ENCODE results near the gene MVP. TPM values are rescaled to one million over a fixed set of nuclear protein-coding genes. Genes with fewer than 3 reads are reported as not detected.

MVP gene
- total RNA-seq, 3 donors from 2014 or later = 307 to 552 (median 529) TPM

GRCh38 chr16:29897333-29897732 lies 77.1 kb downstream of the MVP start:
- H3K4me1 ChIP-seq (ENCODE audit: low read depth) = peaks cover 12% of the 10 kb centered on the region

More at GRCh38 chr16:29897333-29897732, 77.1 kb downstream of the MVP start:
- no peak for TF ChIP-seq CTCF (IDR thresholded peaks at IDR 0.05)
- intact Hi-C loops (cut with DNase I, micrococcal nuclease) = no loop called here
- ATAC-seq (no peak), DNase-seq (no peak)
- H3K36me3 ChIP-seq (ENCODE audit: low read depth) = no peaks in the 10 kb centered on the region
- H3K4me3 ChIP-seq = no peak overlapping the region
- no peaks in the 10 kb centered on the region for H3K9me3 ChIP-seq

Other genes starting within 250 kb of the MVP start
- 1 to 10 TPM; 4.4 to 6.0 (median 4.5) TPM for gene SPN, start 157.2 kb upstream of the MVP start, total RNA-seq
- 10 to 100 TPM; 25.3 to 54.6 (median 25.4) TPM for gene QPRT, start 141.3 kb upstream of the MVP start, total RNA-seq
- gene C16orf54, start 74.5 kb upstream of the MVP start, total RNA-seq = 1 to 10 TPM; 1.6 to 3.4 (median 1.7) TPM
- gene ZG16, start 42.2 kb upstream of the MVP start, total RNA-seq = 100 to 1,000 TPM; 196 to 671 (median 551) TPM
- 10 to 100 TPM; 24.7 to 56.2 (median 53.0) TPM for gene KIF22, start 29.7 kb upstream of the MVP start, total RNA-seq
- 100 to 1,000 TPM; 224 to 415 (median 225) TPM for gene MAZ, start 13.9 kb upstream of the MVP start, total RNA-seq
- gene PRRT2, start 8.3 kb upstream of the MVP start, total RNA-seq = 10 to 100 TPM in 1 of 3 donors, under 1 TPM in 2; 0.81 to 15.2 (median 0.94) TPM
- 10 to 100 TPM; 15.6 to 25.1 (median 20.5) TPM for gene PAGR1, start 4.3 kb upstream of the MVP start, total RNA-seq
- gene CDIPT, start 42.8 kb downstream of the MVP start, total RNA-seq = 100 to 1,000 TPM in 1 of 3 donors, 10 to 100 TPM in 2; 53.1 to 102 (median 90.5) TPM
- 1 to 10 TPM; 6.1 to 9.6 (median 7.0) TPM for gene SEZ6L2, start 79.1 kb downstream of the MVP start, total RNA-seq
- gene ASPHD1, start 80.0 kb downstream of the MVP start, total RNA-seq = 1 to 10 TPM; 1.6 to 1.9 (median 1.8) TPM
- 10 to 100 TPM; 22.2 to 25.8 (median 22.9) TPM for gene KCTD13, start 105.8 kb downstream of the MVP start, total RNA-seq
- 100 to 1,000 TPM; 116 to 209 (median 130) TPM for gene TMEM219, start 141.6 kb downstream of the MVP start, total RNA-seq
- 10 to 100 TPM; 46.6 to 53.4 (median 50.5) TPM for gene TAOK2, start 153.4 kb downstream of the MVP start, total RNA-seq
- gene HIRIP3, start 175.2 kb downstream of the MVP start, total RNA-seq = 10 to 100 TPM; 11.3 to 21.3 (median 11.9) TPM
- 10 to 100 TPM; 71.2 to 79.5 (median 78.4) TPM for gene INO80E, start 175.8 kb downstream of the MVP start, total RNA-seq
- 10 to 100 TPM in 1 of 3 donors, 1 to 10 TPM in 2; 5.2 to 16.8 (median 7.5) TPM for gene DOC2A, start 190.6 kb downstream of the MVP start, total RNA-seq
- not detected for gene C16orf92, start 202.7 kb downstream of the MVP start, total RNA-seq
- gene TLCD3B, start 210.8 kb downstream of the MVP start, total RNA-seq = under 1 TPM in 2 of 3 donors, not detected in 1; 0.38 to 0.46 TPM
- gene ALDOA, start 245.3 kb downstream of the MVP start, total RNA-seq = 1,000 to 10,000 TPM; 1,235 to 2,016 (median 1,778) TPM